ENCODE data around the gene MBNL1.

The MBNL1 gene

DNA sequence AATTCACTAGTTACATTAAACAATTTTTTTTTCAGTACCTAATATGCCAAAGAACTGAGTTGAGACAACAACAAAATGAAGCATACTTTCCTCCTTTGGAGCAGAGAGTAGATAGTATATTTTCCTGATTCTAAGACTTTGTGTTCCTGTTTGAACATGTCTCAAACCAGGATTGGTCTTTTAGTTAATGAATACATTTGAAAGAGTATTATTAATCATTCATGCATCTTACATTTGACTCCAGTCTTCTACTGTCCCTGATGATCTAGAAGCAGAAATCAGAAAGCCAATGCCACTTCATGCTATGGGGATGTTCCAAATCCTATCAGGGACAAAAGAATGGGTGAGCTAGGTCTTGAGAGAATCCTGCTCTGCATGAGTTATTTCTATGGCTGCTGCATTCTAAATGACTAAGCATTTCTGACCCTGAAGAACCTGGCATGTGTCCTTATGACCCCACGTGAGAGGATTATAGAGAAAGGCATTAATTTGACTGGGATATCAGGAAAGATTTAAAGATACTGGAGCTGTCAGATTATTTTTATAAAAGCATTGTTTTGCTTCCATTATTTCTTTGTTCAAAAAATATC is 32.9 kb upstream of the MBNL1 start:
- peaks cover 0 to 5% of the 10 kb centered on the region in 2 donors for H3K4me1 ChIP-seq (ENCODE audit: control insufficient read depth in 2 of 2, insufficient read depth in 1 of 2, low read depth in 1 of 2, low read length in 2 of 2)
- H3K14ac ChIP-seq (ENCODE audit: low read length), result no peak overlapping the region
- no peaks in the 10 kb centered on the region for H3K36me3 ChIP-seq (replicated peaks in 1 of 2; ENCODE audit: control insufficient read depth in 2 of 2, insufficient read depth in 2 of 2, low read length in 2 of 2)
- no peak overlapping the region for H2BK12ac ChIP-seq (ENCODE audit: low read length)
- H3K4ac ChIP-seq (ENCODE audit: low read length), result no peak overlapping the region
- no peak overlapping the region for H2BK15ac ChIP-seq (ENCODE audit: low read length)
- H3K9ac ChIP-seq (ENCODE audit: low read depth, low read length, poor library complexity), result no peak overlapping the region
- no peak overlapping the region for H2BK5ac ChIP-seq (ENCODE audit: low read length)
- H3K27ac ChIP-seq (replicated peaks; ENCODE audit: low read length), result no peak overlapping the region
- H3K18ac ChIP-seq (ENCODE audit: low read length), result no peak overlapping the region
- no peak overlapping the region for H4K91ac ChIP-seq (ENCODE audit: low read depth, low read length, poor library complexity)
- H2BK120ac ChIP-seq (ENCODE audit: low read depth, low read length), result no peak overlapping the region
- no peaks in the 10 kb centered on the region for H3K79me1 ChIP-seq (ENCODE audit: low read depth, low read length)
- DNase-seq (ENCODE audit: low spot score), result no peak
- H2AK5ac ChIP-seq (ENCODE audit: low read depth, low read length), result no peak overlapping the region
- no peak overlapping the region for H3K4me3 ChIP-seq (ENCODE audit: low read length in 2 of 2)
- no peak overlapping the region for H3K23ac ChIP-seq (ENCODE audit: low read depth, low read length, poor library complexity)
- H3K4me2 ChIP-seq (ENCODE audit: insufficient read depth, low read length, poor library complexity, severe bottlenecking), result no peak overlapping the region
- H3K27me3 ChIP-seq (ENCODE audit: control insufficient read depth in 3 of 3, insufficient read depth in 3 of 3, low read depth in 1 of 3, low read length in 3 of 3), result no peaks in the 10 kb centered on the region
- H4K8ac ChIP-seq (ENCODE audit: low read depth, low read length), result no peak overlapping the region
- H3K9me3 ChIP-seq (replicated peaks in 1 of 2; ENCODE audit: control insufficient read depth in 2 of 2, insufficient read depth in 1 of 2, low read depth in 1 of 2, low read length in 2 of 2), result no peaks in the 10 kb centered on the region
- H2AFZ ChIP-seq (ENCODE audit: low read length), result peak overlapping the region; percentile 65
- no CpG with 5 or more reads among the region's 1 CpG for WGBS, 2 donors (ENCODE audit: extremely low coverage in 2 of 2, insufficient read length in 2 of 2, insufficient replicate concordance in 1 of 2)

DNA sequence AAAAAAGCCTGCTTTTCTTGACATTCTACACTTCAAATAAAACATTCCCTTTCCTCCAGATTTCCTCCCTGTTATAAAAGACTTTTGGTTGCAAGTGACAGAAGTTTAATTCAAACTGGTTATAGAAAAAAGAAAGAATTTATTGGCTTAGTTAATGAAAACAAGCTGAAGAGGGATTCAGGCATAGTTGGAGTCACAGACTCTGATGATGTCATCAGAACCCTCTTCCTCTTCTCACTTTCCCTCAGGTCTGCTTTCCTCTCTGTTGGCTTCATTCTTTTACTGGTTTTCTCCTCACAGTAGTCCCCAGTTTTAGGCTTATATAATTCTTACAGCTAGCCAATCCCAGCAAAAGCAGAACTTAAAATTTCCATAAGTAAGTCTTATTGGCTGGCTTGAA is 32.0 kb upstream of the MBNL1 start:
- H3K14ac ChIP-seq (ENCODE audit: low read length), result no peak overlapping the region
- DNase-seq (ENCODE audit: low spot score), result no peak
- no peak overlapping the region for H2BK120ac ChIP-seq (ENCODE audit: low read depth, low read length)
- no peaks in the 10 kb centered on the region for H3K27me3 ChIP-seq (ENCODE audit: control insufficient read depth in 3 of 3, insufficient read depth in 3 of 3, low read depth in 1 of 3, low read length in 3 of 3)
- H2BK5ac ChIP-seq (ENCODE audit: low read length), result no peak overlapping the region
- no peak overlapping the region for H3K23ac ChIP-seq (ENCODE audit: low read depth, low read length, poor library complexity)
- no peak overlapping the region for H3K9ac ChIP-seq (ENCODE audit: low read depth, low read length, poor library complexity)
- H3K9me3 ChIP-seq (replicated peaks in 1 of 2; ENCODE audit: control insufficient read depth in 2 of 2, insufficient read depth in 1 of 2, low read depth in 1 of 2, low read length in 2 of 2), result no peaks in the 10 kb centered on the region
- H3K18ac ChIP-seq (ENCODE audit: low read length), result no peak overlapping the region
- no peak overlapping the region for H3K4me2 ChIP-seq (ENCODE audit: insufficient read depth, low read length, poor library complexity, severe bottlenecking)
- no peak overlapping the region for H3K4ac ChIP-seq (ENCODE audit: low read length)
- no peak overlapping the region for H2BK15ac ChIP-seq (ENCODE audit: low read length)
- H4K8ac ChIP-seq (ENCODE audit: low read depth, low read length), result no peak overlapping the region
- peaks cover 0 to 5% of the 10 kb centered on the region in 2 donors for H3K4me1 ChIP-seq (ENCODE audit: control insufficient read depth in 2 of 2, insufficient read depth in 1 of 2, low read depth in 1 of 2, low read length in 2 of 2)
- H4K91ac ChIP-seq (ENCODE audit: low read depth, low read length, poor library complexity), result no peak overlapping the region
- no peak overlapping the region for H2AFZ ChIP-seq (ENCODE audit: low read length)
- H3K4me3 ChIP-seq (ENCODE audit: low read length in 2 of 2), result no peak overlapping the region
- H3K27ac ChIP-seq (replicated peaks; ENCODE audit: low read length), result no peak overlapping the region
- H3K79me1 ChIP-seq (ENCODE audit: low read depth, low read length), result no peaks in the 10 kb centered on the region
- H3K36me3 ChIP-seq (replicated peaks in 1 of 2; ENCODE audit: control insufficient read depth in 2 of 2, insufficient read depth in 2 of 2, low read length in 2 of 2), result no peaks in the 10 kb centered on the region
- no peak overlapping the region for H2BK12ac ChIP-seq (ENCODE audit: low read length)
- no peak overlapping the region for H2AK5ac ChIP-seq (ENCODE audit: low read depth, low read length)

GRCh38 chr3:152241142-152242017 is 27.3 kb upstream of the MBNL1 start:
- no CpG with 5 or more reads among the region's 2 CpGs for WGBS, 2 donors (ENCODE audit: extremely low coverage in 2 of 2, insufficient read length in 2 of 2, insufficient replicate concordance in 1 of 2)
- no peak overlapping the region for H4K8ac ChIP-seq (ENCODE audit: low read depth, low read length)
- DNase-seq (ENCODE audit: low spot score), result no peak
- H3K9me3 ChIP-seq (replicated peaks in 1 of 2; ENCODE audit: control insufficient read depth in 2 of 2, insufficient read depth in 1 of 2, low read depth in 1 of 2, low read length in 2 of 2), result no peaks in the 10 kb centered on the region
- H3K27me3 ChIP-seq (ENCODE audit: control insufficient read depth in 3 of 3, insufficient read depth in 3 of 3, low read depth in 1 of 3, low read length in 3 of 3), result no peaks in the 10 kb centered on the region
- H2BK15ac ChIP-seq (ENCODE audit: low read length), result no peak overlapping the region
- no peak overlapping the region for H3K23ac ChIP-seq (ENCODE audit: low read depth, low read length, poor library complexity)
- H2BK120ac ChIP-seq (ENCODE audit: low read depth, low read length), result no peak overlapping the region
- H3K4me2 ChIP-seq (ENCODE audit: insufficient read depth, low read length, poor library complexity, severe bottlenecking), result no peak overlapping the region
- no peak overlapping the region for H3K18ac ChIP-seq (ENCODE audit: low read length)
- H3K36me3 ChIP-seq (replicated peaks in 1 of 2; ENCODE audit: control insufficient read depth in 2 of 2, insufficient read depth in 2 of 2, low read length in 2 of 2), result no peaks in the 10 kb centered on the region
- H3K79me1 ChIP-seq (ENCODE audit: low read depth, low read length), result no peaks in the 10 kb centered on the region
- no peak overlapping the region for H3K27ac ChIP-seq (replicated peaks; ENCODE audit: low read length)
- H2BK12ac ChIP-seq (ENCODE audit: low read length), result no peak overlapping the region
- H4K91ac ChIP-seq (ENCODE audit: low read depth, low read length, poor library complexity), result no peak overlapping the region
- H2BK5ac ChIP-seq (ENCODE audit: low read length), result no peak overlapping the region
- no peak overlapping the region for H3K14ac ChIP-seq (ENCODE audit: low read length)
- H2AFZ ChIP-seq (ENCODE audit: low read length), result no peak overlapping the region
- no peaks in the 10 kb centered on the region for H3K4me1 ChIP-seq (ENCODE audit: control insufficient read depth in 2 of 2, insufficient read depth in 1 of 2, low read depth in 1 of 2, low read length in 2 of 2)
- H3K9ac ChIP-seq (ENCODE audit: low read depth, low read length, poor library complexity), result no peak overlapping the region
- no peak overlapping the region for H3K4me3 ChIP-seq (ENCODE audit: low read length in 2 of 2)
- no peak overlapping the region for H2AK5ac ChIP-seq (ENCODE audit: low read depth, low read length)
- no peak overlapping the region for H3K4ac ChIP-seq (ENCODE audit: low read length)

- WGBS, 2 donors (ENCODE audit: extremely low coverage in 2 of 2, insufficient read length in 2 of 2, insufficient replicate concordance in 1 of 2), result no CpG with 5 or more reads among the region's 1 CpG
- H3K23ac ChIP-seq (ENCODE audit: low read depth, low read length, poor library complexity), result no peak overlapping the region
- H3K18ac ChIP-seq (ENCODE audit: low read length), result no peak overlapping the region
- no peaks in the 10 kb centered on the region for H3K4me1 ChIP-seq (ENCODE audit: control insufficient read depth in 2 of 2, insufficient read depth in 1 of 2, low read depth in 1 of 2, low read length in 2 of 2)
- no peak overlapping the region for H3K9ac ChIP-seq (ENCODE audit: low read depth, low read length, poor library complexity)
- no peak overlapping the region for H2BK15ac ChIP-seq (ENCODE audit: low read length)
- no peak overlapping the region for H3K4me2 ChIP-seq (ENCODE audit: insufficient read depth, low read length, poor library complexity, severe bottlenecking)
- no peak overlapping the region for H2BK5ac ChIP-seq (ENCODE audit: low read length)
- no peak overlapping the region for H3K4ac ChIP-seq (ENCODE audit: low read length)
- H4K91ac ChIP-seq (ENCODE audit: low read depth, low read length, poor library complexity), result no peak overlapping the region
- no peak overlapping the region for H2AFZ ChIP-seq (ENCODE audit: low read length)
- no peak overlapping the region for H2BK12ac ChIP-seq (ENCODE audit: low read length)
- H3K79me1 ChIP-seq (ENCODE audit: low read depth, low read length), result no peaks in the 10 kb centered on the region
- no peak overlapping the region for H4K8ac ChIP-seq (ENCODE audit: low read depth, low read length)
- H3K27ac ChIP-seq (replicated peaks; ENCODE audit: low read length), result no peak overlapping the region
- no peak overlapping the region for H3K4me3 ChIP-seq (ENCODE audit: low read length in 2 of 2)
- H3K27me3 ChIP-seq (ENCODE audit: control insufficient read depth in 3 of 3, insufficient read depth in 3 of 3, low read depth in 1 of 3, low read length in 3 of 3), result no peaks in the 10 kb centered on the region
- no peaks in the 10 kb centered on the region for H3K9me3 ChIP-seq (replicated peaks in 1 of 2; ENCODE audit: control insufficient read depth in 2 of 2, insufficient read depth in 1 of 2, low read depth in 1 of 2, low read length in 2 of 2)
- H2BK120ac ChIP-seq (ENCODE audit: low read depth, low read length), result no peak overlapping the region
- no peak overlapping the region for H2AK5ac ChIP-seq (ENCODE audit: low read depth, low read length)
- DNase-seq (ENCODE audit: low spot score), result no peak
- H3K14ac ChIP-seq (ENCODE audit: low read length), result no peak overlapping the region
- H3K36me3 ChIP-seq (replicated peaks in 1 of 2; ENCODE audit: control insufficient read depth in 2 of 2, insufficient read depth in 2 of 2, low read length in 2 of 2), result no peaks in the 10 kb centered on the region
Measured at GRCh38 chr3:152243301-152243711, 25.4 kb upstream of the MBNL1 start.

Data from neuronal stem cell (in vitro differentiated cells).